GM18907 (cell line): Measurements from ENCODE around the gene TACC3.

Experiments used
- ATAC-seq: cut with Tn5 transposase; IDR thresholded peaks from one replicate; pipeline ENCODE4 v1.9.1; 2021; ENCODE audit warnings: mild to moderate bottlenecking, moderate library complexity; ENCODE audit not compliant: unreplicated experiment

The TACC3 gene

DNA sequence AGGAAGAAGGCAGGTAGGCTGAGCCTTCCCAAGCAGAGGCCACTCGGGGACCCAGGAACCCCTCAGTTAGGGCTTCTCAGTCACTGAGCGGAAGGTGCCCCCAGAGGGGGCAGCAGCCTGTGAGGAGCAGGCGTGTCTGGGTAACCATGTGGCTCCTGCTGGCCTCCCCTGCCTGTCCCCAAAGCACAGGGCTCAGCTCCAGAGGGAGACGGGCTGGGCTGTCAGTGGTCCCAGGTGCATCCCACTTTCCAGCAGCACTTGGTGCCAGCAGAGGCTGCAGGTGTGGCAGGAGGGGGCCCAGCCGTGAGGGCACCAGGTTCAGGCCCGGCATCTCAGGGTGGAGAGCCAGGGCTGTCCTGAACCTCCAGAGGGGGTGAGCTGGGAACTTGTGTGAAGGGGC, 22.7 kb downstream of the TACC3 start:
- ATAC-seq = no peak

DNA sequence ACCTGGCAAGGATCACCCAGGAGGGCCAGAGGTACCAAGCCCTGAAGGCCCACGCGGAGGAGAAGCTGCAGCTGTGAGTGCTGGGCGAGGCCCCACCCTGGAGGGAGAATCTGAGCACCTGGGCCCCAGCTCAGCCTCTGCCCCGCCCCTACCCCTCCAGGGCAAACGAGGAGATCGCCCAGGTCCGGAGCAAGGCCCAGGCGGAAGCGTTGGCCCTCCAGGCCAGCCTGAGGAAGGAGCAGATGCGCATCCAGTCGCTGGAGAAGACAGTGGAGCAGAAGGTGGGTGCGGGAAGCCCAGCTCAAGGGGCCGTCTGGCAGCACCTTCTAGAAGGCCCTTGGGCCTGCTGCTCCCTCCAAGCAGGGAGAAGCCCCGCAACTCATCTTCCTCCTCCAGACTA, 23.2 kb downstream of the TACC3 start:
- no peak for ATAC-seq

DNA sequence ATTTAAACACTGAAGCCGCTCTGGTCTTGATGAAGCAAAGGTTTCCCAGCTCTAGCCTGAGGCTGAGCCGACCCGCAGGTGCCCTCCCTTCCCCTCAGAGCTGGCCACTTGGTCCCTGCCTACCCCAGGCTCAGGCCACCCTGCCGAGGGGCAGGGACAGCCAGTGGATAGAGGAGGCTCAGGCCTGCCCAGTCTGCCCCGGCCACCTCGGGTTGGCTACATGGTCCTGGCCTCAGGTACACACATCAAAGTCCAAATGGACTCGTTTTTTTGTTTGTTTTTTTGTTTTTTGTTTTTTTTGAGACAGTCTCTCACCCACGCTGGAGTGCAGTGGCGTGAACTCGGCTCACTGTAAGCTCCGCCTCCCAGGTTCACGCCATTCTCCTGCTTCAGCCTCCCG, 23.8 kb downstream of the TACC3 start:
- ATAC-seq = no peak

DNA sequence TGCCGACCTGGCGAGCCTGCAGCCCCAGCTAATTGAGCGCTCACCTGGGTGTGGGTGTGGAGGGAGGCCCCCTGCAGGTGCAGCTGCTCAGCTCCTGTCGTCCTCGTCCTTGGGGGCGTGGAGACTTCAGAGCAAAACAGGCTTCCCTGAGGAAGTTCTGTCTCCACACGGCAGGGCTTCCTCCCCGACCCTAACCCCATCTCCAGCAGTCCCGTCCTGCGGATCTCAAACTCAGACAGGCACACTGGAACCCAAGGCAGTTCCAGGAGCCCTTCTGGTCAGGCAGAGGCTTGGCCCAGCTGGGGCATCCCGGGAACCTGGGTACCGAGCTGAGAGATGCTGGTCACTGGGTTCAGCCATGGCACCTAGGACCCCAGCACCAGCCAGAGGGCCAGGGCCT, 24.4 kb downstream of the TACC3 start:
- no peak for ATAC-seq

DNA sequence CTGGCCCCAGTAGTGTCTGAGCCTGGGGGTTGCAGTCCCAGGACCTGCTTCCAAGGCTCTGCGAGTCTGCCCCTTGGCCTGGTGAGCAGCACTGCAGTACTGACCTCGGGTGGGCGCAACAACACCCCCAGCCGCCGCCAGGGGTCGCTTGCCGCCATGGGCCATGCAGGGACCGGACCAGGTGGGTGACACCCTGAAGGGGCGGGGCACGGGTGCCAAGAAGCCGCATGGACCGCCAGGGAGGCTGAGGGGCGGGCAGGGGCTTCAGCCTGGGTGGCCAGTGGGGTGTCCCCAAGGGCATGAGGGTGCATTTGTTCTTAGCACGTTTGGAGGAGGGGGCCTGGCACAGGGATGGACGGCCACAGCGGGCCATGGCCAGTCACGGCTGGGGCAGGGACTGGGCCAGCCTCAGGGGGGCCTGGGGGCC, 25.0 kb downstream of the TACC3 start:
- ATAC-seq = no peak

DNA sequence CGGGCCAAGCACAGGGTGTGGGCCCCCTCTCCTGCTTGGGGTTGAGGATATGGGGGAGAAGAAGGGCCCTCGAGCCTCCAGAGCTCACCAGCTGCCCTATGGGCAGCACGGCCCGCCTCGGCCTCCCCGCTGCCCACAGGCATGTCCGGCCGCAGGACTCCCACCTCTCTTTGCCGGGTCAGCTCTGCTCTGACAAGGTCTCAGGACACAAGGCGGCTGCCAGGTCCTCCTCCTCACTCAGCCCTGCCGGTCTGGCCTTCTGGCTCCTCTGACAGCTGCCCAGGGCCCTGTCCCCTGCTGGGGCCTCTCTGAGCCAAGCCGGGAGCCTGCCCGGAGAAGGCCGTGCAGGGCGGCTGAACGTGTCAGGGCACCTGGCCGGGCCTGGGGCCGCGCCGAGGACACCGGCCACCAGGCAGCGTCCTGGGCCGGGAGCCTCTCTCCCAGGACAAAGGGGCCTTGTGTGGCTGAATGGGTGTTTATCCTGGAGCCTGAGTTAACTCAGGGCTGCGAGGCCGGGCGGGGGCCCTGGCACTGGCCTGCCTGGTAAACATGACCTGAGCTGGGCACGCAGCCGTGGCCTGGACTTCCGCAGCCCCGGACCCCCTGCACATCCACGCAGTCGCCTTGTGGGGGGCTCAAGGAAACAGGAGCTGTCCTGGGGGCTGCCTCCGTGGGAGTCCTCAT, 25.7 kb downstream of the TACC3 start:
- ATAC-seq = no peak

DNA sequence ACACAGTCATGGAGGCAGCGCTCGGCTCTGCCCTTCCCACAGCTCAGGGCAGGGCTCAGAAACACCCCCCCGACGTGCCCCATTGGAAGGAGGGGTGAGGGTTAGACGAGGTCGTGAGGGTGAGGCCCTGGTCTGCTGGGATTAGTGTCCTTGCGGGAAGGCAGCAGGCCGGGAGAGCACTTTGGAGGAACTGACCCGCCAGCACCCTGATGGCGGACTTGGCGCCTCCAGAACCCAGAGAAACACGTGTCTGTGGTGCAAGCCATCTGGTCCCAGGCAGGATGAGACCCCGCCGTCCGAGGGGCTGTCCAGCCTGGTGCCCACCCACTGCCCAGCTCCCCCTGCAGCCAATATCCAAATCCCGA, 26.3 kb downstream of the TACC3 start:
- no peak for ATAC-seq

DNA sequence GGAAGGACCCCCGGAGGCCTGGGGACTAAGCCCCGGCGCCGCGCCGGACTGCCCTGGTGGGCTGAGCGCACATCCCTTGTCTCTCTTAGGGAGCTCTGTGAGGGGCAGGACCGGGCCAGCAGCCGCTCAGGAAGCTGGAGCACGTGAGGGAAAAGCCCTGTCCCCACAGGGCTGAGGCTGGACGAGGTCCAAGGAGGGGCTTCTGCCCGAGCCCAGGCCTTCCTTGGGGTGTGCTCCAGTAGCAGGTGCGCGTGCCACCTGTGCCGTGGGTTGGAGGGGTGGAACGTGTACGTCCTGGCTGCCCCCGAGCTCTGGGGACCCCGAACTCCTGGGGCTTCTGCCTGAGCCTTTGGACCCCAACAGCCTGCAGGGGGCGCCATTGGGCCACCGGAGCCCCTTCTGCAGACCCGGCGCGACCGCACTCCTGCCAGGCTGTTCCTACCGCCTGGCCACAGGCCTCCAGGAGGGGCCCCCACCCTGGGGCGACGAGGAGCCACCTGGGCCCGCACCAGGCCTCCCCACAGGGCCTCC, 27.2 kb downstream of the TACC3 start:
- no peak for ATAC-seq

DNA sequence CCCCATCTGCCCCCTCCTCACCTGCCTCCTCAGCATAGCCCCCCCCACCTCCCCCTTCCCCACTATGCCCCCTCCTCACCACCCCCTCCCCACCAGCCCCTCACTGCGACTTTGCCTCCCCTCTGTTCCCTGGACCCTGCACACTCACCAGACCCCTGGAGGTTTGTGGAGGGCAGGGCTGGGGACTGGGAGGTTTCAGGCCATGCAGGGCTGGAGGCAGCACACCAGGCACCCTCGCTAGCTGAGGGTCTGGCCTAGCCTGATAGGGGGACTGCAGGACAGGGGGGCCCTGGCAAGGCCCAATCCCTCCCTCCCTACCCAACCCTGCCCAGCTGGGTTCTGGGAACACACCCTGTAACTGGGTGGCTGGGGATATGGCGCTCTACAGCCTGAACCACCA, 28.0 kb downstream of the TACC3 start:
- ATAC-seq = no peak

DNA sequence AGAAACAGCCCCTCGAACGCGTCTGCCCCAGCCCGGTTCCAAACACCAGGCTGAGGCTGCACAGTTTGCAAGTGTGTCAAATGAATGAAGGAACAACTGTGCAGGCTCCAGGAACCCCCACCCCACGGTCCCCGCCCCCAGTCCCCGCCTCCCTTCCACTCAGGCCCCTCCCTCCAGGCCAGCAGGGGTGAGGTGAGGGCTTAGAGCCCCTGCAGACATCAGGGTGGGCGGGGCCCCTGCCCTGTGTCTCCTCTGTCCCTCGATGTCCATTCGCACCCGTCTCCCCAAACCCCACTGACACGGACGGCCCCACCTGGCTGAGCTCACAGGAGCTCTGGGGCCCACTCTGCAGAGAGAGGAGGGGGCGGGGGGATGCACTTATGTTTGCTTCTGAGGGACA, 28.5 kb downstream of the TACC3 start:
- ATAC-seq = no peak

DNA sequence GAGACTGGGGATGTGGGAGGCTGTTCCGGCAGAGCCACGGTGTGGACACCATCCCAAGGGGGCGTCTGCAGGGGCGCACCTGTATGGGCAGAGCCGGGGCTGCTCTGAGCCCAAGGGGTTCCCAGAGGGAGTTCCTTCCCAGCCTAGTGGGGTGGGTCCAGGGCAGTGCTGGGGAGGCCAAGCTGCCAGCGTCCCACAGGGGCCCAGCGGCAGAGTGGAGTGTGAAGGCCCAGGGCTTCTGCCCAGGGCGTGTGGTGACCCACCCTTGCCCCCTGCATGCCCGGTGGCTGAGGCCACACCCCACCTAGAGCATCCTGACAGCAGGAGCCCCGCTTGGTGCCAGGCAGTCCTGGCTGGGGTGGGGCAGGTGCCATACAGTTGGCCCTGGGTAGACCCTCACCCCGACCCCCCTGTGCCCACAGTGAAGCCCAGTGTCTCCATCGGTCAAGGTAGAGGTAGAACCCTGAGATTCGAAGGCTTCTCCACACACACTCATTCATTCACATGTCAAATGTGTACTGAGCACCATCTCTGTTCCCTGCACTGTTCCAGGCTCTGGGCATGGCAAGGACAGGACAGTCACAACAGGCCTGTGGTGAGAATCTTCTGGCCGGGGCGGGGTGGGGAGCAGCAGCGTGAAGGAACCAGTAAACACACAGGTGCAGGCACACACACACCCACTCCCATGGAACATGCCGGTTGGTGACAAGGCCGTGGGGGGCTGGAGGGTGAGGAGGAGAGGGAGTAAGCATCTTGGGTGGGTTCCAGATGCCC, 29.2 kb downstream of the TACC3 start:
- ATAC-seq = no peak

DNA sequence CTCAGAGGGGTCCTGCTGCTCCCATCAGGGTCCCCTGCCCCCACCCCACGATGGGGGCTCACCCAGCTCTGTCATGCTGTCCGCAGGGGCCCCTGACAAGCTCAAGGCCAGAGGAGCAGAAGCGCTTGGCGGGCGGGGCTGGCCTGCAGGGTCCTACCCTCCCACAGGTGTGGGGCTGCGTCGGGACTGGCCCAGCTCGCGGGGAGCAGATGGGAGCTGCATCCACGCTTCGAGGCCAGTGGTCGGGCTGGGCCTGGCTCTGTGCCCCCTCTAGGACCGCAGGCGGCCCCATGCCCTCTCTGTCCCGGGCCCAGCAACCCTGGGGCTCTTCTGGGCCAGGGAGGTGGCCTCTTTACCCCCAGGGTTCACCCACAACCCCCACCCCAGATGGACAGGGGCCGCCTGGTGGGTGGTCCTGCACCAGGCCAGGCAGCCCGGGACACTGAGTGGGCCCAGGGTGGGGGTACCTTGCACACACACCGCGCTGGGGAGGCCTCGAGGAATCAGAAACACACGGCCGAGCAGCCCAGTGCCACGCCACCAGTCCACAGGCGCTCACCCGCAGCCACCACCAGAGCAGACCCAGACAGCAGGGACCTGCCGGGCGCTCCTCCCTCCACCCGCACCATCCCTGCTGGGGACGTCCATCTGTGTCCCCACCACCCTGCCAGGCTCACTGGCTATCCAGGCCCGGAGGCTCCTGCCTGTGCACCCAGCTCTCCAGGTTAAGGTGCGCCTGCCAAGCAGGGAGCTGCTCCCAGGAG, 30.0 kb downstream of the TACC3 start:
- ATAC-seq = no peak

DNA sequence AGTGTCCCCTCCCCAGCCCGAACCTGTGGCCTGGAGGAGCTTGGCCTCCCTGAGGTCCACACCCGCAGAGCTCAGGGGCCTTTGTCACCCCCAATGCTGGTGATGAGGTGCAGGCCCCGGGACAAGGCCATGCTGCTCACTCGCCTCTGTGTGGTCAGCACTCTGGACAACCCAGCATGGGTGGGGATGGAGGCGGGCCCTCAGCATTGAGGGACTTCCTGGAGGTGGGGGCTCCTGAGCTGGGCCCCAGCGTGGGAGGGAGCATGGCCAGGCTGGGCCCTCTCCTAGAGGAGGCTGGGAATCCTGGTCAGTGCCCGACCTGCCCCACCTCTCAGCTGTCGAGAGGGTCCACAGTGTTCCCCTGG, 30.6 kb downstream of the TACC3 start:
- ATAC-seq = no peak

DNA sequence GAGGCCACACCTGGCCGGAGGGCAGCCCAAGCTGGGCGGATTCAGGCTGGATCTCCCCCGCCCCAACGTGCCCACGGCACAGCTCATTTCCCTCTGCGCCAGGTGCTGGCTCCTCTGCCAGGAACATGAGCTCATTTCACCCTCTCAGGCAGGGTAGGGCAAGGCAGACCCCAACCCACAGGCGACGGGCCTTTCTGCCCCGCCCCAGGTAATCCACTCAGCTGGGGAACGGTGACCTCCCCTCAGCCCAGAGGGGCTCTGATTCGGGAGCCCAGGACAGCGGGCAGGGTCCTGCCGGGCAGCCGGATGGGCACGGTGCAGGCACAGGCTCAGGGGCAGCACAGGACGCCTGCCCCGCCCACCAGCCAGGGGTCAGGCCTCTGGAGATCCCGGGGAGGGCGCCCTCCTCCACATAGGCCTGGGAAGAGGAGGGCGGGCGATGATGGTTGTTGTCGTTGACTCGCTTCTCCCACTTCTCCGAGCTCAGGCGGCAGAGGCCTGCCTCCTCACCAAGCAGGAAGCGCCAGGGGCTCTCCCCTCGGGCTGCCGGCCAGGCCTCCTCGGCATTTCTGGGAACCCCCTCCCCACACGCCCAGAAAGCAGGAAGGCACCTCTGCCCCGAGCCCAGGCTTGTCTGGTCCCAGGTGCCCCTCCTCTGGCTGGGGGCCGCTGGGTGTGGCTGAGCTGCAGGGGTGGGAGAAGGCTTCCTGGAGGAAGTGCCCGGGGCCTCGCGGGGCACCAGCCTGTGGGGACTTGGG, 31.1 kb downstream of the TACC3 start:
- no peak for ATAC-seq

DNA sequence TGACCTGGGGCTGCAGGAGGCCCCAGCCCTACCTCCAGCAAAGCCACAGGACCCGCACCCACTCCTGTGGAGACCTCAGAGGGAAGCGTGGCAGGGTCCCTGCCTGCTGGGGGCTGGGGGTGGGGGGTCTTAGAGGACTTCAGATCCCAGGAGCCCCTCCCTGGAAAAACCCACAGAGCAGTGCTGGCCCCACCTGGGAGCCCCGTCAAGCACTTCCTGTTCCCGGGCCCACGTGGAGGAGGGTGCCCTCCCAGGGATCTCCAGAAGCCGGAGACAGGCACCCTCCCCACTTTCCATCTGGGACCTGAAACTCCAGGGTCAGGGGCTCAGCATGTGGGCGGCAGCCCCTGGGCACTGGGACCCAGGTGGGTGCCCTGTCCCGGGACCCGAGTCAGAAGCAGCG, 32.0 kb downstream of the TACC3 start:
- no peak for ATAC-seq

DNA sequence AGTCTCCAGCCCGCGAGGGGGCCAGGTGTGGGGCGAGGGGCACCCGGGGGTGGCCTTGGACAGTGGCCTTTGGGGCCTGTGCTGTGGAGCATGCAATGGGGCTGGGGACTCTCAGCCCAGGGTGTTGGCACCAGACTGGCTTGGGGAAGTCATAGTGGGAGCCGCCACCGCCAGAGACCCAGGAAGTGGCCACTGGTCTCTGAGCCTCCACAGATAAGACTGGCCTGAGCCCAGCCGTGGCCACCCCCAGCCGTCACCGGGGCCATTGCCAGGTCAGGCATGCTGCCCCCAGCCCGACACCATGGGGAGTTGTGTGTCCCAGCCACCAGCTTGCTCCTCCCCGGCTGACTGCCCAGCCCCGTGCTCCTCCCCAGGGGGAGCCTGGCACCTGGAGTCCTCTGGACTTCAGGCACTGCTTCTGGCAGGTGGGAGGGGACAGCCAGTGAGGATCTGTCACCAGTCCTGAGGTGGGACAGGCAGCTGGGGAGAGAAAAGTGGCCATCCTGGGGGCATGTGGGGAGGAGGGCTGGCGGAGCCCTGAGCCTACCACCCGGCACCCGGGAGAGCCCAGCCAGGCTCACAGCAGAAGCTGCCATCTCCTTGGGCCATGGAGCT, 32.5 kb downstream of the TACC3 start:
- ATAC-seq = no peak

DNA sequence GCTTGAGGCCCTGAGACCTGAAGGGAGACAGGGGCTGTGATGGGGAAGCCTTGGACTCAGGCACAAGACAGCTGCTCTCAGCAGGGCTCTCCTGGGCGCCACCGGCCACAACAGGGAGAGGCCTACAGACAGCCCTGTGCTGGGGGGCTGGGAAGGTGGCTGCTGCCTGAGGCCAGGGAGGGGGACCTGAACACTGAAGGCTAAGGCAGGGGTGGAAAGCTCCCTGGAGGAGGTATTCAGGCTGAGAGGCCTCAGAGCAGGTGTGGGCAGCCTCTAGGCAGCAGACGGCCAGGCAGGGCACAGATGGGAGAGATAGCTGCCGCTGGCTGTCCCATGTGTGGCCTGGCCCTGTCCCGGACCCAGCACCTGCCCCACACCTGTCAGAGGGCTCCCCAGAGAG, 33.0 kb downstream of the TACC3 start:
- no peak for ATAC-seq

DNA sequence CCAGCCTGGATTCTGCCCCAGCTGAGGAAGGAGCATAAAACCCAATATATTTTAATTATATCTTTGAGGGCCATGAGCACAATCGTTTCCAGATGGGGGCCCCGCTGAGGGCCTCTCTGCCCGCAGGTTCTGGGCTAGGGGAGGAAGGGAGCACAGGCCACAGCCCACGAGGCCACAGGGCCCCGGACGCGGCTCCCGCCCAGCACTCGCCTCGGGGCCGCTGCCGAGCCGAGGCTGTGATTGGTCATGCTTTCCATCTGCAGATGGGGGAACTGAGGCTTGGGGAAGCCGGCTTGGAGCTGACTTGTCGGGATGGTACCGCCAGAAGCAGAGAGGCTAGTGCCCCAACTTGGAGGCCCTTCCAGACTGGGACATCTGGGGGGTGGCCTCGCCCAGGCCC, 34.0 kb downstream of the TACC3 start:
- no peak for ATAC-seq

DNA sequence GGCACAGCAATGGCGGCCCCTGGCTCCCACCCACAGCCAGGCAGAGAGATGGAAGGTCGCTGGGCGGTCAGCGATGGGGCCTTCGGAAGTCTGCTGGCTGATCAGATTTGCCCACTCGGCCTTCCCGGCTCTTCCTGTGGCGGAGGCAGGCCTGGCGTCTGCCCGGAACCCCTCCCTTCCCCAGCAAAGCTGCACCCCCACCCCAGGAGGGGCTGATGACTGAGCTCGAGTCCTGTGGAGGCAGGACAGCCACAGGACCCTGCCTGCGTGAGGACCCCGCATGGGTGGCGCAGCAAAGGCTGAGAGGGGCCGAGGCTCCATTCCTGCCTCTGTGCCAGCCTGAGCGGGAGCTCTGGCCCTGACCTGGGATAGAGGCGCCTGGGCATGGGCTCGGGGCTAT, 34.8 kb downstream of the TACC3 start:
- ATAC-seq = no peak

DNA sequence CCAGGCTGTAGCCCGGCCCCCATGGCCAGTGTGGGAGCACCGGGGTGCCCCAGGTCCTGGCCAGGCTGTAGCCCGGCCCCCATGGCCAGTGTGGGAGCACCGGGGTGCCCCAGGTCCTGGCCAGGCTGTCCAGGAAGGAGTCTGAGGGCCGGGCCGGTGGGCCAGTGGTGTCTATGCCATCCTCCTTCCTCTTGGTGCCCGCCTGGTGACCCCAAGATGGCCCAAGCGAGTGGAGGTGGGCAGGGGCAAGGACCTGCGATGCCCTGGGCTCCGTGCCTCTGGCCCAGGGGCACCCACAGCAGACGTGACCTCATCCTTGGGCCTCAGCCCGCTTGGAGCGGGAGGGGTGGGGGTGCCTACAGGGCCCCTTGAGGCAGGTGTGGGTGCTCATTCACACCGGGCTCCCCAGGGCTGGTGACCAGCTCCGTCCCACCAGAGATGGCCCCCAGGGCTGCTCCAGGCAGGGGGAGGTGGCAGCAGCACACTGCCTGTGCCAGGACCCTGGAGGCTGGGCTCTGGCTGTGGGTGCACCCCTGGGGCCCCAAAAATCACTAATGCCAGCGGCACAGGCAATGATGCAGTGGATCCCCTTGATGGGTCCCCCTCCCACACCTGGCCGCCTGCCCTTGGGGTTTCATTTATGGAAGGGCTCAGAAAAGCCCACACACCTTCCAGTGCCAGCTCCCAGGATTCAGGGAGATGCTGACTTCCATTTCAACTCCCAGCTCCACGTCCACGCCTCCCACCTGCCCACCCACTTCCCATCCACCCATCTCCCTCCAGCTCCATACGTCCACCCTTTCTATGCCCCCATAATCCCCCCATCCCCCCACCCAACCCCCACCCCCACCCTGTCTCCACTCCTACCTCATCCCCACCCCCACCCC, 35.8 kb downstream of the TACC3 start:
- ATAC-seq = no peak
